Measurements from ENCODE around the gene ROR1.

GRCh38 chr1:63775418-63776127 lies 1.8 kb downstream of the ROR1 start:
- no peak for TF ChIP-seq CHD2 (IDR thresholded peaks at IDR 0.05; ENCODE audit: low read depth, low read length)
- no peak for TF ChIP-seq MAFK (IDR thresholded peaks at IDR 0.05; ENCODE audit: low read length)
- TF ChIP-seq POLR2A (conservative IDR thresholded peaks at IDR 0.05): no peak
- TF ChIP-seq ZNF324 (CRISPR knock-in tag; IDR thresholded peaks at IDR 0.05): no peak
- no peak for TF ChIP-seq CTCF (IDR thresholded peaks at IDR 0.05 in 2 of 3, conservative IDR thresholded peaks at IDR 0.05 in 1 of 3; ENCODE audit: insufficient read depth in 2 of 3, low read depth in 1 of 3, low read length in 3 of 3)
- TF ChIP-seq ZNF175 (CRISPR knock-in tag; IDR thresholded peaks at IDR 0.05; ENCODE audit: low read depth): no peak
- no peak for TF ChIP-seq EZH2 (IDR thresholded peaks at IDR 0.05; ENCODE audit: borderline replicate concordance, low read depth, low read length)
- no peak for TF ChIP-seq CREM (IDR thresholded peaks at IDR 0.05; ENCODE audit: low read depth)
- TF ChIP-seq HDAC3 (IDR thresholded peaks at IDR 0.05; ENCODE audit: borderline replicate concordance, partially characterized antibody): no peak
- no peak for TF ChIP-seq RAD51 (IDR thresholded peaks at IDR 0.05; ENCODE audit: borderline replicate concordance, low read depth)
- TF ChIP-seq JUND (IDR thresholded peaks at IDR 0.05; ENCODE audit: borderline replicate concordance, low read depth, low read length): no peak
- TF ChIP-seq JUND (tag; IDR thresholded peaks at IDR 0.05; ENCODE audit: borderline replicate concordance, low read depth, low read length): no peak
- no peak for TF ChIP-seq POLR2AphosphoS5 (IDR thresholded peaks at IDR 0.05; ENCODE audit: control insufficient read depth, insufficient read depth, low read depth, low read length)
- TF ChIP-seq NKRF (IDR thresholded peaks at IDR 0.05; ENCODE audit: borderline replicate concordance): no peak
